Liver (tissue), 3 donors: Measurements from ENCODE around the gene SH2D6.

Source experiments
- CTCF ChIP-seq: fragments of 150-350 bp; IDR thresholded peaks from 2 replicates; pipeline ENCODE4 v1.5.1; 2017; ENCODE audit warnings: improper control_type of control experiment, low read depth, low read length; ENCODE audit not compliant: missing input control
- GABPA ChIP-seq, 2 donors: IDR thresholded peaks in 1 of 2; conservative IDR thresholded peaks in 1 of 2; 2 replicates each; pipeline ENCODE4 v1.6.1; 2016; ENCODE audit warnings: antibody characterized with exemption in 2 of 2, mild to moderate bottlenecking in 1 of 2, moderate library complexity in 1 of 2
- MAX ChIP-seq: IDR thresholded peaks from 2 replicates; pipeline ENCODE4 v1.6.1; 2016; ENCODE audit warnings: antibody characterized with exemption
- RAD21 ChIP-seq, 2 donors: IDR thresholded peaks; 2 replicates each; pipeline ENCODE4 v1.6.1; 2016; ENCODE audit warnings: antibody characterized with exemption in 2 of 2, mild to moderate bottlenecking in 2 of 2
- RXRA ChIP-seq, 2 donors: IDR thresholded peaks; 2 replicates each; pipeline ENCODE4 v1.6.1; 2017 to 2018; ENCODE audit warnings: antibody characterized with exemption in 2 of 2, mild to moderate bottlenecking in 1 of 2
- YY1 ChIP-seq: IDR thresholded peaks from 2 replicates; pipeline ENCODE4 v1.6.1; 2016; ENCODE audit warnings: antibody characterized with exemption, mild to moderate bottlenecking
- donor health status: healthy.
- donor health status: healthy.

- no peak for TF ChIP-seq YY1
- TF ChIP-seq GABPA (IDR thresholded peaks at IDR 0.05 in 1 of 2, conservative IDR thresholded peaks at IDR 0.05 in 1 of 2): no peak
- TF ChIP-seq CTCF: no peak
- TF ChIP-seq MAX: no peak
- no peak for TF ChIP-seq RAD21 (IDR thresholded peaks at IDR 0.05)
- TF ChIP-seq RXRA (IDR thresholded peaks at IDR 0.05): no peak
Measured at GRCh38 chr2:85397925-85398331, 20.6 kb upstream of the SH2D6 start.
